GM19438 (cell line): ENCODE data around the gene FRAS1.
A peak's percentile ranks its signal among the peaks of the same experiment; 100 is the strongest.
"Not testable (repeated sequence)": the region's sequence is repeated elsewhere in the genome, so short reads cannot be mapped to it uniquely, and the experiment has no call there.

ENCODE experiments used
- ATAC-seq: cut with Tn5 transposase; IDR thresholded peaks from one replicate; pipeline ENCODE4 v1.9.1; 2021; ENCODE audit warnings: low read depth; ENCODE audit not compliant: unreplicated experiment

The FRAS1 gene

GRCh38 chr4:78254893-78255292 lies 197.8 kb downstream of the FRAS1 start:
- ATAC-seq = no peak

GRCh38 chr4:78265006-78265405 lies 207.9 kb downstream of the FRAS1 start:
- ATAC-seq = no peak

GRCh38 chr4:78267790-78268189 lies 210.7 kb downstream of the FRAS1 start:
- ATAC-seq = no peak

- ATAC-seq = no peak
Observed at GRCh38 chr4:78268597-78268996, 211.5 kb downstream of the FRAS1 start.

DNA sequence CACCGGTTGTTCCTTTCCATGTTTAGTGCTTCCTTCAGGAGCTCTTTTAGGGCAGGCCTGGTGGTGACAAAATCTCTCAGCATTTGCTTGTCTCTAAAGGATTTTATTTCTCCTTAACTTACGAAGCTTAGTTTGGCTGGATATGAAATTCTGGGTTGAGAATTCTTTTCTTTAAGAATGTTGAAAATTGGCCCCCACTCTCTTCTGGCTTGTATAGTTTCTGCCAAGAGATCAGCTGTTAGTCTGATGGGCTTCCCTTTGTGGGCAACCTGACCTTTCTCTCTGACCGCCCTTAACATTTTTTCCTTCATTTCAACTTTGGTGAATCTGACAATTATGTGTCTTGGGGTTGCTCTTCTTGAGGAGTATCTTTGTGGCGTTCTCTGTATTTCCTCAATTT lies 218.3 kb downstream of the FRAS1 start:
- ATAC-seq = not testable (repeated sequence)

- ATAC-seq = no peak
Observed at GRCh38 chr4:78286281-78286680, 229.2 kb downstream of the FRAS1 start.

- ATAC-seq = no peak
Observed at GRCh38 chr4:78288327-78288726, 231.2 kb downstream of the FRAS1 start.

DNA sequence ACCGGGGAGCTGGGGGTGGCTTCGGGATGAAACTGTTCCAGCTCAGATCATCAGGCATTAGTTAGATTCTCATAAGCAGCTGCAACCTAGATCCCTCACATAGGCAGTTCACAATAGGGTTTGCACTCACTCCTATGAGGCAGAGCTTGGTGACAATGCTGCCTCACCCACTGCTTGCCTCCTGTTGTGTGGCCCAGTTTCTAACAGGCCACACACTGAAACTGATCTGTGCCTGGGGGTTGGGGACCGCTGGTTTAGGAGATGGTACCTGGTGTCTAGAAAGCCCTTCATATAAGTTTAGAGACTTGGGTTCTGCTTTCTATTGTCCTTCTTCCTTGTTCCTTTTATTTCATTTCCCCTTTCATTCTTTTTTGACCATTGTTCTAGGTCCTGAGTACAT lies 234.2 kb downstream of the FRAS1 start:
- no peak for ATAC-seq

- ATAC-seq = no peak
Observed at GRCh38 chr4:78292341-78292740, 235.2 kb downstream of the FRAS1 start.

GRCh38 chr4:78292856-78293255 lies 235.7 kb downstream of the FRAS1 start:
- no peak for ATAC-seq

DNA sequence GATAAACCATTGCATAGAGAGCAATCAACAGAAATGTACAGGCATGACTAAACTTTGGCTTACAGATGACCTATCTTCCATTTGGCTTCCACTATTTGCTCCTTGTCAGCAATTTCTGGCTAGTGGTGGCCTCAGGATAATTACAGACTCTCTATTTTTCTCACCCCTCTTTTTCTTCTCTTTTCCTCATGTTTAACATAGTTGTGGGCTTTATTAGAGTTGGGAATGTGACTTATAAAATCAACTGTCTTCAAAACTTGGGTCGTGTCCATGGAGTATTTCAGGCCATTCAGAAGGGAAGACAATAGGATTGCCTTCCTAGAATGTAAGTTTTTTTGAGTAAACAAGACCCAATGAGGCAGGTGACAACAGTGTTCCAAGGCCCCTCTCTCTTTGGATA lies 236.2 kb downstream of the FRAS1 start:
- ATAC-seq = no peak

DNA sequence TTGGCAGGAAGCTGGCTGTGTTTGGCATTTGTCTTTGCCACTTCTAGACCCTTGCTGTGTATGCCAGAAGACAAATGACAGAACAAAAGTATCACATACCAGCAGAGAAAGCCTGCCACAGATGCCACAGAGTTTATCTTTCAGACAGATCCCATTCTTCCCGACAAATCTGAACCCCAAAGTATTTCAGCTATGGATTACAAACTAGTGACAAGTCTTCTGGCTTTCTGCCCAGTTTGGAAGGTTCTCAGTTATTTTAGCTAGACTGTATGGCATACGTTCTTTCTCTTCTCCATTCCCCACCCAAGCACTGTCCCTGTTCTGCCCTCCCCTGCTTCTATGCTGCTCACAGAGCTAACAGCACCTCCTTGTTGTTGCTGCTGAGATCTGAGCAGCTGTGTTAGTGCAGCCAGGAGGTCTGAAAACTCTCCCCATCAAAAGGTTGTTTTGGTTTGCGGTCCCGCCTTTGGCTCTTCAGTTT lies 236.7 kb downstream of the FRAS1 start:
- no peak for ATAC-seq

- ATAC-seq = no peak
Observed at GRCh38 chr4:78296261-78296660, 239.1 kb downstream of the FRAS1 start.

DNA sequence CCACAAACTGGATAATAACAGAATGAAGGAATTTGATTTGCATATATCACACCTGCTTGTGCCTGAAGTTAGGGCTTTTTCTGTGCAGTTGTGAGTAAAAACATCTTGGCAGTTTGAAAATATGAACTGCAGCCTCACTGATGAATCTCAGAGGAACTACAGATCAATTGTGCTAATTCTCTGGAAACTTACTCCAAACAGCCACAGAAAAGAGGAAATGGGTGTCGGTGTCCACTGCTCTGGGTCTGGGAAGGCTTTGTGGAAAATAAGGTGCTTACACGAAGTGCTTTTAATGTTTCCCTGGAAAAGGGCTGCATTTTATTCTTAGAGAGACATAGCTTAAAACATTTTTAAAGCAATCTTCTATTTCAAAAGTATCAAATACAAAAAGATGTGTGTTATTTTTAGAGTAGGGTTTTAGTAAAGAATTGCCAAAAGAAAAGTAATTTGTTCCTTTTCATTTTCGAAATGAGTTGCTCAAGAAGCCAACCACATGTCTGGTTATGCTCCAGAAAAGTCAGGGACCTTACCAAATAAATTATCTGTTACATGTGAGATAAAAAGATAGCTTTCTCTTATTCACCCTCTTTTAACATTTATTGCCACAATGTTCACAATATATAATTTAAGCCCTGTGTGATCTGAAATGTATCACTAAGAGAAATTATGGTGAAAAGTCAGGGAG lies 240.1 kb downstream of the FRAS1 start:
- peak; percentile 55 for ATAC-seq

DNA sequence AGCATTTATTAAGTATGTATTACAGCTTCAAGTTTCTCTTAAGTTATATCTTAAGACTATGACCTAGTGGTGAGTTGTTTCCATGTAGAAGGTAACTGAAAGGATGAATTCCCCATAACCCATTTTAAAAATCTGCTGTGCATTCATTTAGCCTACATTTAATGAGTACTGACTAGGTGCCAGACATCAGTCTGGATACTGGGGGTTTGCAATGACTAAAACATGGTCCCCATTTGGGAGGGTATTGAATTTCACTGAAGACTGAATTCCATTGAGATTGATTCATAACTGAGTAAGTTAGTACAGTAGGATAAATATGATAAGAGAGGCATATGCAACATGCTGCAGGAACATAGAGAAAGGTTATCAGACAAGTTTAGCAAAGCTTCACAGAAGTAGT lies 241.5 kb downstream of the FRAS1 start:
- no peak for ATAC-seq

- ATAC-seq = no peak
Observed at GRCh38 chr4:78299565-78299972, 242.4 kb downstream of the FRAS1 start.

- not testable (repeated sequence) for ATAC-seq
Observed at GRCh38 chr4:78307263-78307662, 250.1 kb downstream of the FRAS1 start.

DNA sequence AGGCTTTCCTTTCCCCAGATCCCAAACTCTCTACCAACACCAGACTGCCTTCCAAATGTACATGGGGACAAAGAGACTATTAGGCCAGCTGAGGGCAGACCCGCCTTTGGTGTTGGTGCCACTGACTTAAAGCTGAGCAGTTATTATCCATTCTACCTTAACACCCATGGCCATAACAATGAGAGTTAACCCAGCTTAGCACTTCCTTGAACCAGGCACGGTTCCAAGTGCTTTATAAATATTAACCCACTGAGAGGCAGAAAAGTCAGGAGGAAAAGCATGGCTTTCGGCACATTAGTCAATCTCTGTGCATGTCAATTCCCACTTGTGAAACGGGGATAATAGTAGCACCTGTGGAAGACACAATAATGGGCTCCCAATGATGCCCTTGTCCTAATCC lies 251.4 kb downstream of the FRAS1 start:
- ATAC-seq = no peak

- no peak for ATAC-seq
Observed at GRCh38 chr4:78309352-78309751, 252.2 kb downstream of the FRAS1 start.

GRCh38 chr4:78310007-78310739 lies 253.1 kb downstream of the FRAS1 start:
- no peak for ATAC-seq

DNA sequence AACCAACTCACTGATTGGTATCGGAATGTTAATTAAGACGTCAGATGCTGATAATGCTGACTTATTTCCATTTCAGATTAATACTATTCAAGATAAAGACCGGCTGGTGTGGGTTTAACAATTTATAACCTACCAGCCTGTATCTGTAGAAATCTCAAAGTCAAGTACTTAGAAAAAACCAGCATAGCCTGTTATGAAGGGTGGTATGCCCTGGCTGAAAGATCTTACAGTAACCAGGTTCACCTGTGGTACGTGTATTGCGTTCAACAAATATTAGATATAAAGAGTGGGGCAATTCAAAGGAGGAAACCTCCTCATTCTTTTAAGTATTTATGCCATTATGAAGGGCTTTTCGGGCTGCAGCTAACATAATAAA lies 253.6 kb downstream of the FRAS1 start:
- no peak for ATAC-seq

GRCh38 chr4:78311306-78311705 lies 254.2 kb downstream of the FRAS1 start:
- ATAC-seq = no peak
